GM21526 (cell line): ENCODE data around the gene TMEM252.

ENCODE experiments used
- ATAC-seq: cut with Tn5 transposase; IDR thresholded peaks from one replicate; pipeline ENCODE4 v1.9.1; 2021; ENCODE audit warnings: moderate library complexity; ENCODE audit not compliant: unreplicated experiment, low FRiP score

The TMEM252 gene

DNA sequence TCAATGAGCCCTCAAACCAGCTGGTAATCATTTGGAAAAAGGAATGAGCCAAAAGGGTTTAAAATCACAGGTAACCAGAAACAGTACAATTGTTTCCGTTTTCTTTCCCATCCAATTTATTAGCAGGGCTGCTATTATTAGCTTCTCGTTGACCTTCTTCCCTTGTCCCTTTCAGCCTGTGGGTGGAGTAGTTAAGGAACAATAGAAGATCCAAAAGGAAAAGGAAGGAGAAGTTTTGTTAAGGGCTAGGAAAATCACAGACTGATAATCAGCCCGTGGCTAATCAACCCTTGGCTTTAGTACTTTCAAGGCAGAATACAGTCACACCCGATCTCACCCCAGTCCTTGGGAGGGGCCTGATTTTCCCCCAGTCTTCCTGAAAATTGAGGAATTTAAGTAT, 38.4 kb downstream of the TMEM252 start:
- ATAC-seq = no peak

DNA sequence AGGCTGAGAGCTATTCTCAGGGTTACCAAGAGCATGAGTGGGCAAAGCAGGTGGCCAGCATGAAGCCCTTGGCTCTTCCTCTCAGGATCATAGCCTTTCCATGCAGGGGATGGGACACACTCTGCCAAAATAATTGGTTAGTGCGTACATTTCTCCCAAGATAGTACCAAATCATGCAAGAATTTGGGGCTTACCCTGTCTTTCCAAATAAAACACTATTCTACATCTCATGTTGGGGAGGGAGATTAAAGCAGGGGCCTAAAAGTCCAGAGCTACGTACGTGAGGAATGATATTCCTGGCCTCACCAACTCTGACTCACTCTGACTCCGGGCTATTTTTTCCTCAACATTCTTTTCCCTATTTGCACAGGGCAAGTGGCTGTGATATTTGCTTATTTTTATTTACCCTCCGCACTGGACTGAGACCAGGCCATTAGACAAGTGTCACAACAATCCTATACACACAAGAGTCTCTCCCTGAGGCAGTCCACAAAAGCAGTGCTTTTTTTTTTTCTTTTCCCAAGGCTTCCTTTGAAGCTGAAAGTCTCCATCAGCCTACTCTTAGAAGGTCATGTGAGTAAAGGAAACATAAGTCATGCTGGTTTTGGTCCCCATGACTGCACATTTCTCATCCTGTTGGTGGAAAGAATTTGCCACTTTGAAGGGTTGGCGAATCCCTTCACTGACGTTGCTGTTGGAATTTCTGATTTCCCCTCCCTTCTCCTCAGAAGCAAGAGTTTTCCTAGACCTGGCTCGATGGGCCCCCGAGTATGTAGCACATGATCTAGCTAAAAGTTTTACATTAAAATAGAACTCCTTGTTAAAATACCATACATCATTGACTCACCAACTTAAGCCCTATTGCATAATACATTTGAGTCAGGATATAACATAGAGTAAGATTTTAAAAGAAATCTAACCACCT, 40.0 kb downstream of the TMEM252 start:
- no peak for ATAC-seq

- ATAC-seq = no peak
These were observed 41.9 kb downstream of the TMEM252 start for GRCh38 chr9:68498816-68499215.

DNA sequence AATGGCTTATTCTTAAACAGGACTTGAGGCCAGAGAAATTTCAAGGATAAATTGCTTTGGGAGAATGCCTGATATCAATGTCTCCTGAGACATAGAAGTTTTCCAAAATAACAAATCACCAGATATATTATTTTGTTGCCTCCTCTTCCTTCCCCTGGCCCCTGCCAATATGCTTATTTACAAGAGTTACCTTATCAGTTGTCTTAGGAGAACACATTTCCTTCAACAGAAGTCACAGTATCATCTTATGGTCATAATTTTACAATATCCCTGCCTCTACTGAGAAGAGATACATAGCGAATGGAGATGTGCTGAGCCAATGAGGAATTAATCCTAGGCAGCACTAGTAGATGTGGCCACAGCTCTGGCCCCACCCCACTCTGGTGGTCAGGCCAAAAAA, 43.1 kb downstream of the TMEM252 start:
- ATAC-seq = no peak

DNA sequence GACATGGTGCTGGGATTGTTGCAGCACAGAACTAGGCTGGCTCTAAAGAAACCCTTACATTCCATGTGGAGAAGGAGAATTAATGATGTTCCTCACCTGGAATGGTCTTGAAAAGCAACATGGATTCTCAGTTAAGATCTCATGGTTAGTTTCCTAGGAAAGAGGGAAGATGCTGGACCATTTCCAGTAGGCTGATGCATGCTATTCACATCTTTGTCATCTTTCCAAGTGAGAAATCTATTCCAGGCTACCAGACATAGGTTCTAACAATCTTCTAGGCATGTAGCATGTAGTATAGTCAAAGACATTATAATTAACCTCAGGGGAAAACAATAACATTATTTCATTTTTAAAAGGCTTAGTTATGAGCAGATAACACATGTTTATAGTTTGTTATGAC, 44.3 kb downstream of the TMEM252 start:
- no peak for ATAC-seq

DNA sequence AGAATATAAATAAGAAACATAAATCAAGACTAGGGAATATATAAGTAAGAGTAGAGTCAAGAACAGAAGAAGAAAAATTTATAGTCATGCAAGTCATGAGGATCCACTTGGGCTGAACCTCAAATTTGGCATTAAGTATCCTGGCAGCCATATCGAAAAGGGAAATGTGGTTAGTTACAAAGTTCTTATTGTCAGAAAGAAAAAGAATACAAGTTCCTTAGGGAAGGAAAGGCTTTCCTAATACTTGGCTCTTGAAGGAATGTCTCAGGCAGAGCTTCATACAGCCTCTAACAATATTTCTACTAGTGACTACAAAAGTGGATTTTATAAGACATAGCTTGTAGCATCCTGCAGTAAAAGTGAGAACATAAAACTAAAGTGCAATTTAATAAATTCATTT, 45.4 kb downstream of the TMEM252 start:
- ATAC-seq = no peak

GRCh38 chr9:68493958-68494577, 46.6 kb downstream of the TMEM252 start:
- no peak for ATAC-seq

- ATAC-seq = no peak
These were observed 47.1 kb downstream of the TMEM252 start for GRCh38 chr9:68493541-68493940.

GRCh38 chr9:68492806-68493205, 47.9 kb downstream of the TMEM252 start:
- ATAC-seq = no peak

GRCh38 chr9:68489646-68490045, 51.0 kb downstream of the TMEM252 start:
- no peak for ATAC-seq

DNA sequence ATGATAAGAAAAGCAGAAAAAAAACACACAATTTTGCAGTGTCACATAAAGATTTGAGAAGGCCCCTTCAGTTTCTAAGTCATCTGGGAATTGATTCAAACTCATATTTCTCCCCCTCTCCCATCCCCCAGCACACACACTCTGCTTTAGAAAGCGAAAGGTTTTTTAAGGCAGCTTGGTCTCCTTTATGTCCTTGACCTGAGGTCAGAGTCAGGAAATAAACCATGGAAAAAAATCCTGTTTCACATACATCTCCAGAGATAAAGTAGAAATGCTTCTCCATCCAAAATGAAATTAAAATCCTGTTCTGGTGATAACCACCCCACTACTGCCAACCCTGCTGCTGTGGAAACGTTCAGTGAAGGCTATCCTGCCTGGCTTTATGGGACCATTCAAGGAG, 52.6 kb downstream of the TMEM252 start:
- no peak for ATAC-seq
